AG04449 (cell line): ENCODE measurements around the gene HBS1L.

ENCODE experiments used
- CTCF ChIA-PET: fragments of 350-600 bp; formaldehyde crosslinking; extraction: SDS; loops from one replicate; lab custom pipeline; 2021; ENCODE audit warnings: antibody characterized with exemption; lab: Yijun Ruan, JAX
- POLR2A ChIA-PET: fragments of 400-600, 350-600 bp; formaldehyde crosslinking; extraction: SDS; loops from one replicate; lab custom pipeline; 2020; ENCODE audit warnings: antibody characterized with exemption, inconsistent platforms; lab: Yijun Ruan, JAX
- DNase-seq: peaks from one replicate; pipeline ENCODE4 v3.0.0-alpha.2; 2010; ENCODE audit warnings: low read depth, low spot score
- H3K4me3 ChIP-seq: 2 replicates; pipeline ENCODE4 v1.5.1; 2011; ENCODE audit warnings: low read depth, mild to moderate bottlenecking, control low read depth, low read length
- TF ChIP-seq, protein P1 (sequence below): IDR thresholded peaks from one replicate; pipeline ENCODE4 v1.5.1; 2011; ENCODE audit warnings: mild to moderate bottlenecking, moderate library complexity, low read length, control low read depth, inconsistent platforms; ENCODE audit not compliant: insufficient read depth; ENCODE audit errors: missing control alignments

The HBS1L gene

DNA sequence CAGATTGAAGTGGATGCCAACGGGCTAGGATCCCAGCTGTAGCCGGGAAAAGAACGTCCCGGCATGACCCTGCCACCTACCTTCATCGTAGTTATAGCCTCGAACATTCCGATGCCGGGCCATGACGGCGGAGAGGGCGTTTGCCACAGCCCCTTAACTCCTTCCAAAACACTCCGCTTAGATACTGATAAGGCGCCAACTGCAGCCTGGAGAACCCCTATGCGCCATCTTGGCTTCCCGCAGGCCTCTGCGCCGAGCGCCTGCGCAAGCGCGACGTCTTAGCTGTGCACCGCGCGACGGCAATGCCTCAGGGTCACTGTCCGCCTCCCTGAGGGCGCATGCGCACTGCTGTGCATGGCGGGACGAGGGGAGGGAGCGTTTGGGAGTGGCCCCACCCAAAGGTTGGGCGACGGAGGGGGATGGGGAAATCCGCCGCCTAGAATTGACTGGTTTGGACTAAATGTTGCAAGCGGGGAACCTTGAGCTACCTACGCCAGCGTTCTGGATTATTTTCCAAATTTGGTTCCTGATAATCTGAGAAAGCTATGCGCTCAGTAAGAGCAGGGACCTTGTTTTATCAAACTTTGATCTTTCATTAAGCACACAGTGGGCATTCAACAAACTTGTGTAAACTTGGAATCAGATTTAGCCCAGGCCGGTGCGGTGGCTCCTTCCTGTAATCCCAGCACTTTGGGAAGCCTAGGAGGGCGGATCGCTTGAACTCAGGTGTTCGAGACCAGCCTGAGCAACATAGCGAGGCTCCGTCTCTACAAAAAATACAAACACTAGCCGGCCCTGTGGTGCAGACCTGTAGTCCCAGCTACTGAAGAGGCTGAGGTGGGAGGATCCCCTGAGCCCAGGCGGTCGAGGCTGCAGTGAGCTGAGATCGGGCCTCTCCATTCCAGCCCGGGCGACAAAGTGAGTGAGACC is at the start of gene HBS1L:
Gene HBS1L, minus strand, starts transcription at position 254 of the 930 bp plus-strand sequence. Its CDS starts 131 bp downstream, at position 123.
- TF ChIP-seq, protein P1, sequence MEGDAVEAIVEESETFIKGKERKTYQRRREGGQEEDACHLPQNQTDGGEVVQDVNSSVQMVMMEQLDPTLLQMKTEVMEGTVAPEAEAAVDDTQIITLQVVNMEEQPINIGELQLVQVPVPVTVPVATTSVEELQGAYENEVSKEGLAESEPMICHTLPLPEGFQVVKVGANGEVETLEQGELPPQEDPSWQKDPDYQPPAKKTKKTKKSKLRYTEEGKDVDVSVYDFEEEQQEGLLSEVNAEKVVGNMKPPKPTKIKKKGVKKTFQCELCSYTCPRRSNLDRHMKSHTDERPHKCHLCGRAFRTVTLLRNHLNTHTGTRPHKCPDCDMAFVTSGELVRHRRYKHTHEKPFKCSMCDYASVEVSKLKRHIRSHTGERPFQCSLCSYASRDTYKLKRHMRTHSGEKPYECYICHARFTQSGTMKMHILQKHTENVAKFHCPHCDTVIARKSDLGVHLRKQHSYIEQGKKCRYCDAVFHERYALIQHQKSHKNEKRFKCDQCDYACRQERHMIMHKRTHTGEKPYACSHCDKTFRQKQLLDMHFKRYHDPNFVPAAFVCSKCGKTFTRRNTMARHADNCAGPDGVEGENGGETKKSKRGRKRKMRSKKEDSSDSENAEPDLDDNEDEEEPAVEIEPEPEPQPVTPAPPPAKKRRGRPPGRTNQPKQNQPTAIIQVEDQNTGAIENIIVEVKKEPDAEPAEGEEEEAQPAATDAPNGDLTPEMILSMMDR = no peak
- ChIA-PET CTCF (interaction anchor here (1.5 to 1.6 kb wide), 2 partner anchors 368 to 370 kb away, joined by 4 to 5 read pairs; no protein-coding TSS in a partner anchor), POLR2A (interaction anchor here (0.8 to 1.0 kb wide), 3 partner anchors 23 to 33 kb away, joined by 3 read pairs; no protein-coding TSS in a partner anchor)
- H3K4me3 ChIP-seq = peak within 1 kb of the TSS; percentile 89
- peak; percentile 81 for DNase-seq

DNA sequence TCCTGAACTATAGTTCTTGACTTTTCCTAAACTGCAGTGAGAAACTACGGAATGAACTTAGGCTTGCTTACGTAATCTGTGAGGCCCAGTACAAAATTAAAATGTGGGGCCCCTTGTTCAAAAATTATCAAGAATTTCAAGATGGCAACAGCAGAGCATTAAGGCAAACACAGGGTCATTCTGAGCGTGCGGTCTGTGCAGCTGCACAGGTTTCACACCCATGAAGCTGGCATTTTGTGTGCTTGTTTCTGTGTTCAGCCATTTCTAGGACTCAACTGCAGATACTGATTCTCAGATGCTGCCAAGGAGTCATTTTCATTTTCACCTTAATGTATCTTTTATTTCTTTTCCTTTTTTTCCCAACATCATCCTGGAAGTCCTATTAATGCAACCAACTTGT is 49.6 kb upstream of the HBS1L start:
- POLR2A ChIA-PET = no interaction called here
- DNase-seq = no peak
- TF ChIP-seq, protein P1 = no peak
- CTCF ChIA-PET = interaction anchor here (1.0 kb wide), 1 partner anchor 12 kb away, joined by 3 read pairs; no protein-coding TSS in a partner anchor
- no peak overlapping the region for H3K4me3 ChIP-seq

DNA sequence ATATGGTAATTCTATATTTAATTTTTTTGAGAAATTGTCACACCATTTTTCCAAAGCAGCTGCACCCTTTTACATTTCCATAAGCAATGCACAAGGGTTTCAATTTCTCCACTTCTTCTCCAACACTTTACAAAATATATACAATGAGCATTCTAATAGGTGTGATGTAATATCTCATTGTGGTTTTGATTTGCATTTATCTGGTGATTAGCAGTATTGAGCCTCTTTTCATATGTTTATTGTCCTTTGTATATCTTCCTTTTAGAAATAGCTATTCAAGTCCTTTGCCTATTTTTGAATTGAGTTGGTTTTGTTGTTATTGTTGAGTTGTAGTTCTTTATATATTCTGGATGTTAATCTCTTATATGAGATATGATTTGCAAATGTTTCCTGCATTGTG is 47.6 kb upstream of the HBS1L start:
- ChIA-PET POLR2A (no interaction called here), CTCF (no interaction called here)
- TF ChIP-seq, protein P1 = no peak
- no peak overlapping the region for H3K4me3 ChIP-seq
- DNase-seq = no peak

DNA sequence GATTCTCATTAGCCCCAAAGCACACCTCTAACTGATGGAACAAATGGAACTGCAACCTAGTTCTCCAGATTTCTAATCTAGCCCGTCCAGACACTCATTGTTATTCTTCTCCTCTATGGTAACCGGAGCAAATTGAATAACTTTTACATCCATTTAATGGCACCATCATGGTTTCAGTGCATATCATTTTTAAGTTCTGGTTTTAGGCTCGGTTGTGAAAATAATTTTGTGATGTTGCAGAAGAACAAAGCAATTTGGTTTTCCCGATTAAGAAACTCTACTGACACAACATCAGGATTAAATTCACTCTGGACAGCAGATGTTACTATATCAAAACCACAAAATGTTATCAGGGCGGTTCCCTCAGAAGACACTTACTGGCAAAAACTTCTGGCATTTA is 42.5 kb upstream of the HBS1L start:
- CTCF ChIA-PET = interaction anchor here (1.3 kb wide), 1 partner anchor 9 kb away, joined by 7 read pairs; no protein-coding TSS in a partner anchor
- DNase-seq = no peak
- TF ChIP-seq, protein P1 = no peak
- POLR2A ChIA-PET = no interaction called here
- no peak overlapping the region for H3K4me3 ChIP-seq

DNA sequence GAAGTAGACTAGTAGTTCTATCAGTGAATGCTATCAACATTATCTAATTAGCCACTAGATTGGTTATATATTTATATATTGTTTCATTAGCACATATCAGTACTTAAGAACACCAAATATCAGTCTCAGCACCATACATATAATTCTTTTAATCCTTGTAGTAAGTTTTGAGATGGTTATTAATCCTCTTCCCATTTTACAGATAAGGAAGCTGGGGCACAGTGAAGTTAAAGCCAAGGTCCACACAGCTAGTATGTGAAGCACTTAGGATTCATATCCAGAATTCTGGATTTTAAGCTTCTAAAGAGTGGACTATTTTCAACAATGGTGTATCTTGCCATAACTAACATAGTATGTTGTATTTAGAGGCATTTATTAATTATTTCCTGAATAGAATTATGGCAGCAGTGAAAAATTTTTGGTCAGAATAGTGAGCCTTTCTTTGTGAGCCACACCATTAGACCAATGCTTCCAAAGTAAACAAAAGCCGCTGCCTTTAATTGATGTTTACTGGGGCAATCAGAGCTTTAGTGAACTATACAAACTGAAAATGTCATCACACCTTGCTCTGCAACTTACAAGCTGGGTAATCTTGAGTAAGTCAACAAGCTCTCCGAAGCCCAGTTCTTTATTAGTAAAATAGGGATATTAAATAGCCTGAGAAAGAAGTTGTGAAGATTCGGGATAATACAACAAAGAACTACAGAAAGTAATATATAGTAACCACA is 41.9 kb upstream of the HBS1L start:
- POLR2A ChIA-PET = no interaction called here
- CTCF ChIA-PET = interaction anchor here (1.3 kb wide), 1 partner anchor 9 kb away, joined by 7 read pairs; no protein-coding TSS in a partner anchor
- DNase-seq = no peak
- TF ChIP-seq, protein P1 = no peak
- no peak overlapping the region for H3K4me3 ChIP-seq
